Thymus (tissue), 11 donors: Measurements from ENCODE around the gene LRRC31. TPM values are rescaled to one million over a fixed set of nuclear protein-coding genes. Genes with fewer than 3 reads are reported as not detected.

Experiments
- DNase-seq, 9 donors: peaks; one replicate each; pipeline ENCODE4 v3.0.0-alpha.2; 2013; ENCODE audit warnings: low spot score in 9 of 9, low read depth in 6 of 9, missing footprints in 1 of 9
- H3K27ac ChIP-seq, 2 donors: one replicate each; pipeline ENCODE4 v1.5.1; 2013; ENCODE audit warnings: control low read depth in 1 of 2, low read depth in 1 of 2, low read length in 1 of 2, mild to moderate bottlenecking in 1 of 2, moderate library complexity in 1 of 2
- H3K27me3 ChIP-seq, 2 donors: one replicate each; pipeline ENCODE4 v1.5.1; 2013; ENCODE audit warnings: low read length in 1 of 2; ENCODE audit not compliant: control insufficient read depth in 2 of 2, insufficient read depth in 1 of 2
- H3K36me3 ChIP-seq, 2 donors: one replicate each; pipeline ENCODE4 v1.5.1; 2013; ENCODE audit warnings: low read length in 1 of 2, mild to moderate bottlenecking in 1 of 2, moderate library complexity in 1 of 2; ENCODE audit not compliant: control insufficient read depth in 2 of 2, insufficient read depth in 2 of 2
- H3K4me1 ChIP-seq, 2 donors: one replicate each; pipeline ENCODE4 v1.5.1; 2013; ENCODE audit warnings: low read length in 2 of 2; ENCODE audit not compliant: control insufficient read depth in 2 of 2, insufficient read depth in 2 of 2
- H3K4me3 ChIP-seq, 2 donors: one replicate each; pipeline ENCODE4 v1.5.1; 2013; ENCODE audit warnings: low read length in 2 of 2, control low read depth in 1 of 2, mild to moderate bottlenecking in 1 of 2
- H3K9me3 ChIP-seq, 2 donors: one replicate each; pipeline ENCODE4 v1.5.1; 2013; ENCODE audit warnings: low read length in 1 of 2, mild to moderate bottlenecking in 1 of 2; ENCODE audit not compliant: control insufficient read depth in 2 of 2, insufficient read depth in 1 of 2
- WGBS: extraction: QIAGEN DNeasy Blood & Tissue Kit; methylation state at CpG from one replicate; pipeline ENCODE4 v1.1.7; 2013; 5-methylcytosine and 5-hydroxymethylcytosine counted together
- polyA plus RNA-seq: library from polyadenylated mRNA; stranded (reverse); fragments of 200-250 nt; gene quantifications from one replicate; pipeline ENCODE4 v1.2.3, GENCODE V29; 2013
- total RNA-seq: library from RNA; stranded (reverse); fragments of 120-200 nt; gene quantifications from one replicate; pipeline ENCODE4 v1.2.4, GENCODE V29; 2013
- donor health status: healthy.

Gene LRRC31
- total and polyA plus RNA-seq, 2 donors, result 0.07 to 0.09 TPM

GRCh38 chr3:169867584-169868210 is 2.0 kb downstream of the LRRC31 start:
- Histone ChIP-seq H3K4me3 (no peak overlapping the region), H3K9me3 (no peaks in the 10 kb centered on the region), H3K4me1 (peaks cover 0 to 20% of the 10 kb centered on the region in 2 donors), H3K36me3 (no peaks in the 10 kb centered on the region), H3K27ac (no peak overlapping the region), H3K27me3 (no peaks in the 10 kb centered on the region)
- WGBS, result 98% methylated on average over 3 of the region's 3 CpGs
- no peak for DNase-seq

- 38% methylated on average over 12 of the region's 12 CpGs for WGBS
- DNase-seq, result peak in 6 of 9 donors; percentile 13 to 68 (median 26)
- Histone ChIP-seq H3K27me3 (peaks cover 2 to 6% of the 10 kb centered on the region in 2 donors), H3K27ac (peak overlapping the region in 1 of 2 donors; percentile 30), H3K36me3 (no peaks in the 10 kb centered on the region), H3K4me3 (no peak overlapping the region), H3K4me1 (peaks cover 0 to 12% of the 10 kb centered on the region in 2 donors), H3K9me3 (no peaks in the 10 kb centered on the region)
Measured at GRCh38 chr3:169865176-169865767, 4.5 kb downstream of the LRRC31 start.

DNA sequence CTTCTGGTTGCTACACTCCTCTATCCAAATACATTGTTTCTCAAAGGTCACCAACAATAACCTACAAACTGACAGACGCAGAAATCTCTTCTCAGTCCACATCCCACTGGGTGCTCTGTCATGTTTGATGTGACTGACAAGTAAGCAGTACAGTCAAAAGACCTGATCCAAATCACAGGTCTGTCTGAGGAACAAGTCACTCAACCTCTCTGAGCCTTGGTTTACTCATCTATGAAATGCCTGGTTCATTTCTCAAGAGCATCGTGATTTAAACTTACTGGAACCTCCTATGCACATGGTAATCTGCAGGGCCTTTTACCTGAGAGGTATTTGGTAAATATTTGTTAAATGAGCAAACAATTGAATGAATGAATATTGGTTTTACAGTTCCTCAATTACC is 5.5 kb downstream of the LRRC31 start:
- H3K27me3 ChIP-seq, result peaks cover 2 to 6% of the 10 kb centered on the region in 2 donors
- H3K27ac ChIP-seq, result no peak overlapping the region

GRCh38 chr3:169863458-169863899 is 6.3 kb downstream of the LRRC31 start:
- H3K27me3 ChIP-seq, result peaks cover 2 to 6% of the 10 kb centered on the region in 2 donors
- 1% methylated on average over 6 of the region's 6 CpGs for WGBS
- no peak overlapping the region for H3K4me3 ChIP-seq
- no peaks in the 10 kb centered on the region for H3K36me3 ChIP-seq
- H3K27ac ChIP-seq, result no peak overlapping the region
- peak; percentile 54 to 90 (median 79) for DNase-seq
- H3K9me3 ChIP-seq, result no peaks in the 10 kb centered on the region
- H3K4me1 ChIP-seq, result peaks cover 0 to 12% of the 10 kb centered on the region in 2 donors

More for the DNA sequence above, 5.5 kb downstream of the LRRC31 start:
- 94% methylated on average over 2 of the region's 2 CpGs for whole genome bisulfite sequencing
- Histone ChIP-seq H3K4me1 (peaks cover 0 to 12% of the 10 kb centered on the region in 2 donors), H3K36me3 (no peaks in the 10 kb centered on the region), H3K4me3 (no peak overlapping the region), H3K9me3 (no peaks in the 10 kb centered on the region)
- DNase-seq, result no peak

DNA sequence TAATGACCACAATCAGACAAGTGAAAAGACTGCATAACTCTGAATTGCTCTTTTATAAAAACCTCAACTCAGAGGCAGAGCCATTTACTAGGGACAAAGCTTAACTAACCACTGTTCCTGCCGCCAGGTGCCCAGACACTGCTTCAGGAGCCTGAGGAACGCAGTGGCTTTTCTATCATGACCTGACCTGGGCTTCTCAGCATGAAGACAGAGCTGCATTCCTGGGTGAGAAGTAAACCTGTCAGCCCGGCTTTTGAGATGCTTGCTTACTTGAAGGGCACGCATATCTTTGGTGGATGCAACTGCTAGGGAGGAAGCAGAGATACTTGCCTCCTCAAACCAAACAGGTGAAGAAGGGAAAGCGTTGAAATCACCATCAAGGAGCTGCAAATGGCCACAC is 7.9 kb downstream of the LRRC31 start:
- DNase-seq, result no peak
- no peak overlapping the region for H3K27ac ChIP-seq
- H3K4me1 ChIP-seq, result peaks cover 0 to 12% of the 10 kb centered on the region in 2 donors
- H3K4me3 ChIP-seq, result no peak overlapping the region
- H3K27me3 ChIP-seq, result peaks cover 2 to 6% of the 10 kb centered on the region in 2 donors
- H3K36me3 ChIP-seq, result no peaks in the 10 kb centered on the region
- 98% methylated on average over 5 of the region's 5 CpGs for WGBS
- no peaks in the 10 kb centered on the region for H3K9me3 ChIP-seq

- DNase-seq, result no peak
- Histone ChIP-seq H3K9me3 (no peaks in the 10 kb centered on the region), H3K36me3 (no peaks in the 10 kb centered on the region), H3K4me3 (no peak overlapping the region), H3K27ac (no peak overlapping the region), H3K4me1 (no peaks in the 10 kb centered on the region), H3K27me3 (peaks cover 2 to 9% of the 10 kb centered on the region in 2 donors)
- 95% methylated on average over 2 of the region's 2 CpGs for WGBS
Measured at GRCh38 chr3:169857811-169858210, 11.9 kb downstream of the LRRC31 start.

DNA sequence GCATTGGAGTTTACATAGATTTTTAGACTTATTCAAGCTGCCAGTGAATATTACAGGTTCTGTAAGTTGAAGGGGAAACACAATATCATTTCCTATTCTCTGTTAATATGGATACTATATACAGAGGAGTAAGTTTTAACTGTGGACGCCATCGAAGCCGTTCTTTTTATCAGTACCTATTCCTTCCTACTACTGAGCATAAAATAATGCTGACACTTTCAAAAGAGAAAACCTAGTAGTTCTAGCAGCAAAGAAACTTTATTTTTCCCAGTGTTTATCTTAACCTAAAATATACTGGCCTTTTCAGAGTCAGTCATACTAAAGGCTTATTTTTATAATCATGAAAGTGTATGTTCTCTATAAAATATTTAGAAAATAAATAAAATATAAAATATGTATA is 14.2 kb downstream of the LRRC31 start:
- WGBS, result 97% methylated on average over 3 of the region's 3 CpGs
- no peak overlapping the region for H3K27ac ChIP-seq
- H3K36me3 ChIP-seq, result no peaks in the 10 kb centered on the region
- no peak for DNase-seq
- peaks cover 0 to 5% of the 10 kb centered on the region in 2 donors for H3K27me3 ChIP-seq
- H3K4me1 ChIP-seq, result no peaks in the 10 kb centered on the region
- H3K4me3 ChIP-seq, result no peak overlapping the region
- no peaks in the 10 kb centered on the region for H3K9me3 ChIP-seq

- H3K27me3 ChIP-seq, result peaks cover 0 to 3% of the 10 kb centered on the region in 2 donors
- no peaks in the 10 kb centered on the region for H3K36me3 ChIP-seq
- no peaks in the 10 kb centered on the region for H3K4me1 ChIP-seq
- no peaks in the 10 kb centered on the region for H3K9me3 ChIP-seq
- no peak for DNase-seq
- no peak overlapping the region for H3K27ac ChIP-seq
- no peak overlapping the region for H3K4me3 ChIP-seq
Measured at GRCh38 chr3:169850618-169851017, 19.1 kb downstream of the LRRC31 start.

- WGBS, result over 99% methylated on average over 3 of the region's 3 CpGs
- no peaks in the 10 kb centered on the region for H3K4me1 ChIP-seq
Measured at GRCh38 chr3:169848741-169849140, 21.0 kb downstream of the LRRC31 start.

More at GRCh38 chr3:169848741-169849140, 21.0 kb downstream of the LRRC31 start:
- no peak for DNase-seq
- Histone ChIP-seq H3K27me3 (peaks cover 0 to under 1% of the 10 kb centered on the region in 2 donors), H3K4me3 (no peak overlapping the region), H3K9me3 (no peaks in the 10 kb centered on the region), H3K27ac (no peak overlapping the region), H3K36me3 (no peaks in the 10 kb centered on the region)
